Kidney epithelial cell (primary cell): Measurements from ENCODE around the gene CNTN3. TPM values are rescaled to one million over a fixed set of nuclear protein-coding genes. Genes with fewer than 3 reads are reported as not detected.
A peak's percentile ranks its signal among the peaks of the same experiment; 100 is the strongest.

Source experiments
- DNase-seq: peaks from one replicate; pipeline ENCODE4 v3.0.0-alpha.2; 2010; ENCODE audit warnings: low read depth
- H3K27me3 ChIP-seq: 2 replicates; pipeline ENCODE4 v1.6.0; 2011; ENCODE audit warnings: low read length; ENCODE audit not compliant: control insufficient read depth, insufficient read depth
- H3K36me3 ChIP-seq: 2 replicates; pipeline ENCODE4 v1.5.1; 2011; ENCODE audit warnings: low read length; ENCODE audit not compliant: control insufficient read depth, insufficient read depth
- H3K4me3 ChIP-seq: 2 replicates; pipeline ENCODE4 v1.5.1; 2011; ENCODE audit warnings: low read depth, mild to moderate bottlenecking, control low read depth, low read length
- total RNA-seq: library from RNA; depleted of rRNA; stranded (reverse); fragments of >200 nt; gene quantifications from 2 replicates; pipeline ENCODE4 v1.2.3, GENCODE V29; 2015
- TF ChIP-seq, protein P1 (sequence below): IDR thresholded peaks from 2 replicates; pipeline ENCODE4 v1.5.1; 2011; ENCODE audit warnings: mild to moderate bottlenecking, moderate library complexity, low read length, control low read depth, inconsistent platforms; ENCODE audit not compliant: insufficient read depth, poor library complexity, severe bottlenecking

CNTN3 gene
- total RNA-seq, 1 donor from 2014 or later, result 2.0 TPM

- TF ChIP-seq, protein P1, sequence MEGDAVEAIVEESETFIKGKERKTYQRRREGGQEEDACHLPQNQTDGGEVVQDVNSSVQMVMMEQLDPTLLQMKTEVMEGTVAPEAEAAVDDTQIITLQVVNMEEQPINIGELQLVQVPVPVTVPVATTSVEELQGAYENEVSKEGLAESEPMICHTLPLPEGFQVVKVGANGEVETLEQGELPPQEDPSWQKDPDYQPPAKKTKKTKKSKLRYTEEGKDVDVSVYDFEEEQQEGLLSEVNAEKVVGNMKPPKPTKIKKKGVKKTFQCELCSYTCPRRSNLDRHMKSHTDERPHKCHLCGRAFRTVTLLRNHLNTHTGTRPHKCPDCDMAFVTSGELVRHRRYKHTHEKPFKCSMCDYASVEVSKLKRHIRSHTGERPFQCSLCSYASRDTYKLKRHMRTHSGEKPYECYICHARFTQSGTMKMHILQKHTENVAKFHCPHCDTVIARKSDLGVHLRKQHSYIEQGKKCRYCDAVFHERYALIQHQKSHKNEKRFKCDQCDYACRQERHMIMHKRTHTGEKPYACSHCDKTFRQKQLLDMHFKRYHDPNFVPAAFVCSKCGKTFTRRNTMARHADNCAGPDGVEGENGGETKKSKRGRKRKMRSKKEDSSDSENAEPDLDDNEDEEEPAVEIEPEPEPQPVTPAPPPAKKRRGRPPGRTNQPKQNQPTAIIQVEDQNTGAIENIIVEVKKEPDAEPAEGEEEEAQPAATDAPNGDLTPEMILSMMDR, result no peak
- Histone ChIP-seq H3K27me3 (no peaks in the 10 kb centered on the region), H3K4me3 (no peak overlapping the region), H3K36me3 (no peaks in the 10 kb centered on the region)
- DNase-seq, result no peak
These were observed 22.5 kb upstream of the CNTN3 start for GRCh38 chr3:74636981-74637380.

- DNase-seq, result no peak
- H3K27me3 ChIP-seq, result no peaks in the 10 kb centered on the region
- no peaks in the 10 kb centered on the region for H3K36me3 ChIP-seq
- TF ChIP-seq, protein P1, result no peak
- H3K4me3 ChIP-seq, result no peak overlapping the region
These were observed 18.6 kb upstream of the CNTN3 start for GRCh38 chr3:74633021-74633420.

DNA sequence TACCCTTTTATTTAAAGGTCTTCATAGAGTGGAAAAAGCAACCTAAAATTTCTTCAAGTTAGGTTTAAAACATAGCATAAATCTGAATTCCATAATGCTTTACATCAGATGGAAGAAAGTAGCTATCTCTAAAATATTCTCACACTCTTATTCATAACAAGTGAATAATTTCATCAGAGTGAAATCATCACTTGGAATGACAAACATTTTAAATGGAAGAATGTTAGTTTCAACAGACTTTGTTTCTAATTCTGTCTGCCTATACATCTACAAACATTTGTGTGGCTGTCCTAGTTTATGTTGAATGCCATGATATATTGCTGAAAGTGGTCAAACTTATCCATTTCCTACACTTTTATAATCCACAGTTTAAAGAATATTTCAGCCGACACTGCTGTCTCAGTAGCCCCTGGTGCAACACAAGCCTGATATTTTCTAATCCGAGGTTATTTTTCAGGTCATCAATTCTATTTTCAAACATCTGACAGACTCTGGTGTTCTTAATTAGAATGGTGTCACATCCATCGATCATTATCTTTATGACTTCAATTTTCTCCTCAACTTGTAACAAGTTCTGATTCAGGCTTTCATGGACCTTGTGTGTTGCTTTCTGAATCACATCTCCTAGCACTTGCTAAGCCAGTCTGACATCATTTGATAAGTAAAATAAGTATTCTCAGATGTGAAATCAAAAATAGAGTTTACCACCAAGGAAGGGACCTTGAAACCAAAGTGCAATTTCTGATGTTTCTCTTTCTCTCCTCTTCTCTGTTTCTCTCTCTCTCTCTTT lies 17.1 kb upstream of the CNTN3 start:
- TF ChIP-seq, protein P1, result no peak
- no peak for DNase-seq
- Histone ChIP-seq H3K36me3 (no peaks in the 10 kb centered on the region), H3K27me3 (no peaks in the 10 kb centered on the region), H3K4me3 (no peak overlapping the region)

DNA sequence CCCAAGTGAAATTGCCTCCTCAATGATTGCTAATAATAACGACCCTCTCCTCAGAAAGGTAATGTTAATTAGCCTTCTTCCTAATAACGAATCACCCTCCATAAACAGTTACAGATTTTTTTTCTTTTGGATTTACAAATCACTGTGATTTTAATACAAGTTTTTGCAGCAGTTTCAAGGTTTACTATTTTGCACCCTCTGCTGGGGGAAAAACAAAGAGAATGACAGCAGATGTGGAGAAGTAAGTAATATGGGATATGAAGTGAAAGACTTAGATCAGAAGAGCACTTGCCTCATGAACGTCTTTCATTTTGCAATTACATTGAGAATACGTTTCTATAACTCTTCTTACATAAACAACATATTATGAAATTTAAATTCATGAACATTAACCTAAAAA lies 16.1 kb upstream of the CNTN3 start:
- H3K4me3 ChIP-seq, result no peak overlapping the region
- DNase-seq, result no peak
- no peaks in the 10 kb centered on the region for H3K36me3 ChIP-seq
- no peaks in the 10 kb centered on the region for H3K27me3 ChIP-seq
- TF ChIP-seq, protein P1, result peak; percentile 13

GRCh38 chr3:74626011-74626410 lies 11.6 kb upstream of the CNTN3 start:
- no peak for DNase-seq
- H3K36me3 ChIP-seq, result no peaks in the 10 kb centered on the region
- H3K27me3 ChIP-seq, result no peaks in the 10 kb centered on the region
- TF ChIP-seq, protein P1, result no peak
- no peak overlapping the region for H3K4me3 ChIP-seq

GRCh38 chr3:74624301-74624700 lies 9.8 kb upstream of the CNTN3 start:
- H3K36me3 ChIP-seq, result no peaks in the 10 kb centered on the region
- H3K4me3 ChIP-seq, result no peak overlapping the region
- TF ChIP-seq, protein P1, result no peak
- no peaks in the 10 kb centered on the region for H3K27me3 ChIP-seq
- DNase-seq, result no peak
